Mucosa of descending colon (tissue), 3 donors: Measurements from ENCODE around the gene KCNS3. TPM values are rescaled to one million over a fixed set of nuclear protein-coding genes. Genes with fewer than 3 reads are reported as not detected.

ENCODE experiments used
- ATAC-seq: fragments of 200-7000 bp; cut with Tn5 transposase; one replicate; pipeline ENCODE4 v1.9.1; 2020; ENCODE audit warnings: mild to moderate bottlenecking, moderate library complexity
- DNase-seq, 3 donors: peaks; one replicate each; pipeline ENCODE4 v3.0.0-alpha.2; 2020
- H3K36me3 ChIP-seq: fragments of 200-600 bp; one replicate; pipeline ENCODE4 v1.8.0; 2021; ENCODE audit warnings: low read depth, mild to moderate bottlenecking
- H3K4me1 ChIP-seq: fragments of 200-600 bp; one replicate; pipeline ENCODE4 v1.8.0; 2021; ENCODE audit warnings: low read depth, mild to moderate bottlenecking
- H3K4me3 ChIP-seq: fragments of 200-600 bp; one replicate; pipeline ENCODE4 v1.8.0; 2021; ENCODE audit warnings: mild to moderate bottlenecking
- H3K9me3 ChIP-seq: fragments of 200-600 bp; one replicate; pipeline ENCODE4 v1.8.0; 2021; ENCODE audit warnings: mild to moderate bottlenecking
- intact Hi-C, 2 donors: fragments of 100-400 bp; cut with DNase I in 1 of 2; cut with micrococcal nuclease in 1 of 2; formaldehyde crosslinking; loops; one replicate each; pipeline versions ENCODE4 v1.11.0 to v1.11.1; 2022; cut with DNase I, micrococcal nuclease
- total RNA-seq, 3 donors: library from RNA; stranded (reverse); fragmentation: NEBNext Ultra II Directional in 2 of 3; extraction: Animal tissue kit (Norgen Biotek cat#: 25700) in 2 of 3; gene quantifications; one replicate each; pipeline versions ENCODE4 v1.2.1 to v1.2.4, GENCODE V29; 2021 to 2023
- TF ChIP-seq, protein P1 (sequence below): fragments of 200-600 bp; IDR thresholded peaks from one replicate; pipeline ENCODE4 v1.8.0; 2022; ENCODE audit warnings: antibody characterized with exemption, mild to moderate bottlenecking
- donor health status: DM: no; HTN: no; CAD: no; lungs with moderate emphysema.
- donor health status: DM: no; HTN: no; CAD: no.
- donor health status: DM: no; HTN: yes; CAD: no.

Gene KCNS3
- total RNA-seq, 3 donors from 2014 or later, result 4.9 to 21.6 (median 16.8) TPM

DNA sequence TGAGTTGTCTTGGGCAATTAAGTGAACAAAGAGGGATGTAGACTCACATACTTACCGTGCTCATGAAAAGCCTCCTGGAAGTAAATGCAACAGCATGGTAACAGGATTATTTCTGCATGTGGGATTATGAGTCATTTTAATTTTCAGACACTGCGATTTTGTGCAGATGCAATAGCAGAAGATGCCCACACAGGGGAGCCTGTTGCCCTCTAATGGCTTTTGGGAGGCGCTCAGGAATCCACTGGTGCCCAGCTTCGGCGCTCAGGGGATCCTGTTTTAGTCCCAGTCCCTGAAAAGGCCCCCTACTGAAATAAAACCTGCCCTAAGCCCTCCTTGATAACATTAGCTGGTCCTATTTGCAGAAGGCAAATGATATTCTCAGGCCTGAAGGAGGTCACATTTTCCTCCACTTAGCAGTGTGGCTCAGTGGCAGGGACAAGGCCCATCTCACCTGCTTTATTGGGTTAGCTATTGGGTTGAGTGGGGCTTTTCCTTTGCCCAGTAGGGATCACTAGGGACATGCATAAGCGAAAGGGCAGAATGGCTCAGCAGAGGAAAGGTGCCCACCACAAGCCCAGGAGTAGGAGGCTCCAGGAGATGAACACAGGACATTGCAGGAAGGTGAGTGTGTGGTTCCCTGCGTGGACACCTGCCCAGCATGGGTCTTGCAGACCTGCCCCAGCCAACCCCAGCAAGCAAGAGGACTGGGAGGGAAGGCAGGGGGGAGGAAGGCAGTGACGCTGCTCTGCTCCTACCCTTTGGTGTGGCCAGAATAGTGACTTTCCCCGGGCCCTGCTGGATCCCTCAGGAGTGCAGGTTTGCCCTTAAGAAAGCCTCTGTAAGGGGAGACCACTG, 26.5 kb upstream of the KCNS3 start:
- DNase-seq (peak in 2 of 3 donors; percentile 49 to 50), ATAC-seq (peak; percentile 82)
- no peak overlapping the region for H3K4me3 ChIP-seq
- intact Hi-C loops, result loop anchor here (5.0 kb wide), 3 partner anchors 265 to 325 kb away; no protein-coding TSS in a partner anchor
- no peaks in the 10 kb centered on the region for H3K36me3 ChIP-seq
- no peaks in the 10 kb centered on the region for H3K9me3 ChIP-seq
- TF ChIP-seq, protein P1, sequence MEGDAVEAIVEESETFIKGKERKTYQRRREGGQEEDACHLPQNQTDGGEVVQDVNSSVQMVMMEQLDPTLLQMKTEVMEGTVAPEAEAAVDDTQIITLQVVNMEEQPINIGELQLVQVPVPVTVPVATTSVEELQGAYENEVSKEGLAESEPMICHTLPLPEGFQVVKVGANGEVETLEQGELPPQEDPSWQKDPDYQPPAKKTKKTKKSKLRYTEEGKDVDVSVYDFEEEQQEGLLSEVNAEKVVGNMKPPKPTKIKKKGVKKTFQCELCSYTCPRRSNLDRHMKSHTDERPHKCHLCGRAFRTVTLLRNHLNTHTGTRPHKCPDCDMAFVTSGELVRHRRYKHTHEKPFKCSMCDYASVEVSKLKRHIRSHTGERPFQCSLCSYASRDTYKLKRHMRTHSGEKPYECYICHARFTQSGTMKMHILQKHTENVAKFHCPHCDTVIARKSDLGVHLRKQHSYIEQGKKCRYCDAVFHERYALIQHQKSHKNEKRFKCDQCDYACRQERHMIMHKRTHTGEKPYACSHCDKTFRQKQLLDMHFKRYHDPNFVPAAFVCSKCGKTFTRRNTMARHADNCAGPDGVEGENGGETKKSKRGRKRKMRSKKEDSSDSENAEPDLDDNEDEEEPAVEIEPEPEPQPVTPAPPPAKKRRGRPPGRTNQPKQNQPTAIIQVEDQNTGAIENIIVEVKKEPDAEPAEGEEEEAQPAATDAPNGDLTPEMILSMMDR, result peak; percentile 68
- H3K4me1 ChIP-seq, result no peaks in the 10 kb centered on the region

DNA sequence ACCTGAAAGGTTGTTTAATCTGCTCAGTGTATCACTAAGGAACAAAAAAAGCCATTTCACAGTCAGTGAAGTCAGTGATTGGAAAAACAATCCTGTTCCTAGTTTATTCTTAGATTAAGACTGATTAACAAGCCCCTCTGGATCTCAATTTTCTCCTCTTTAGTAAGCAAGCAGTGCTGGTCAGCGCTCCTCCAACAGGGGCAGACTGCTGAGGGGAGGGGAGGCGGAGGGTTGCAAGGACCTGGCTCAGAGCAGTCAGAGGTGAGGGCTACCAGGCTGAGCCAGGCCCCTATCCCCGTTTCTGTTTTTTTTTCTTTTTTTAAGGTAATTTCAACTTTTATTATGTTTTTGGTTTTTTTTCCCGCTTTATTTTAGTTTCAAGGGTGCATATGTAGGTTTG, 24.7 kb upstream of the KCNS3 start:
- no peak for ATAC-seq
- TF ChIP-seq, protein P1, result no peak
- intact Hi-C loops, result loop anchor here (5.0 kb wide), 3 partner anchors 264 to 324 kb away; no protein-coding TSS in a partner anchor
- no peaks in the 10 kb centered on the region for H3K36me3 ChIP-seq
- H3K9me3 ChIP-seq, result no peaks in the 10 kb centered on the region
- no peak overlapping the region for H3K4me3 ChIP-seq
- H3K4me1 ChIP-seq, result no peaks in the 10 kb centered on the region
- DNase-seq, result no peak

- Histone ChIP-seq H3K4me3 (no peak overlapping the region), H3K36me3 (no peaks in the 10 kb centered on the region), H3K9me3 (no peaks in the 10 kb centered on the region), H3K4me1 (no peaks in the 10 kb centered on the region)
- intact Hi-C loops, result no loop called here
- no peak for DNase-seq
- TF ChIP-seq, protein P1, result no peak
- no peak for ATAC-seq
These were observed 21.4 kb upstream of the KCNS3 start for GRCh38 chr2:17857021-17857420.

DNA sequence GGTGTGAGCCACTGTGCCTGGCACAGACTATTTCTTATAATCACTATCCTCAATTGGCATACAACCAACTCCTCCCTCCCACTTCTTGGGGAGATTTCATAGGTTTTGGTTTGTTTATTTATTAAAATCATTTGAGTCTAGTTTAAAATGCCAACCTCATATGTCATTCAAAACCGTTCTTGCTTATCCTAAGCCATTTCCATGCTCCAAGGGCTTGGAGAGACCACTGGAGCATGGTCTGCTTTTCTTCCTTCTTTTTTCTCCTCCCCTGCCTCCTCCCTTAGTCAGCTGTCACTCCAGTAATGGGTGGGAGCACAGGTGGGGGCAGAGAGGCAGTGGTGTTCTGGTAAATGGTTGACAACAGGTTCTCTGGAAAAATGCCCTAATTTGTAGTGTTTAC, 20.4 kb upstream of the KCNS3 start:
- DNase-seq (no peak), ATAC-seq (no peak)
- H3K4me3 ChIP-seq, result no peak overlapping the region
- TF ChIP-seq, protein P1, result no peak
- intact Hi-C loops, result no loop called here
- no peaks in the 10 kb centered on the region for H3K36me3 ChIP-seq
- no peaks in the 10 kb centered on the region for H3K9me3 ChIP-seq
- H3K4me1 ChIP-seq, result no peaks in the 10 kb centered on the region

DNA sequence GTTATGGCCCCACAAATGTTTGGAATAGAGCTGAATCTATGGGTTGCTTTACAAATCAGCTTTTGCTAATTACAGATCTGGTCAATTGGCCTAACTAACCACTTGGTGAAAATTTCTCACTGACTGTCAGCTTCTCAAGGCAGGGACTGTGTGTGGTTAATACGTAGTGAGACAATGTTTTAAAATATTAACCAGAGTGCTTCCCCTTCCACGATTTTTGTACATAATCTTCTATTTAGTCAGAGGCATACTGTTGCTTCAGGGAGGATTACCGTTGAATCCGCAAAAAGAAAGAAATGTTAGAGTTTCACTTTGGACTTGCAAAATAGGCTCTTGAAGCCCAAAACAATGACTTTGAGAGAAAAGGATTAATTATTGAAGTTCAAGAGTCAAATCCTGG, 14.9 kb upstream of the KCNS3 start:
- Histone ChIP-seq H3K9me3 (no peaks in the 10 kb centered on the region), H3K36me3 (no peaks in the 10 kb centered on the region), H3K4me1 (no peaks in the 10 kb centered on the region), H3K4me3 (no peak overlapping the region)
- TF ChIP-seq, protein P1, result no peak
- no peak for DNase-seq
- intact Hi-C loops, result no loop called here
- no peak for ATAC-seq
